T-helper 2 cell treated with Interferon-gamma antibody and Interleukin-4, amounts not matched to agents 100 ng/mL and 5 ng/mL, for 36 hours (primary cell): ENCODE measurements around the gene NXPH1. TPM values are rescaled to one million over a fixed set of nuclear protein-coding genes. Genes with fewer than 3 reads are reported as not detected.
"Not testable (repeated sequence)": the region's sequence is repeated elsewhere in the genome, so short reads cannot be mapped to it uniquely, and the experiment has no call there.

Experiments
- intact Hi-C: fragments of 100-400 bp; cut with micrococcal nuclease; formaldehyde crosslinking; loops from one replicate; pipeline ENCODE4 v1.15.1; 2023
- total RNA-seq: library from RNA; stranded (reverse); gene quantifications from 2 replicates; pipeline ENCODE4 v1.2.3, GENCODE V29; 2022

Gene NXPH1
- total RNA-seq, 1 donor from 2014 or later: not detected

DNA sequence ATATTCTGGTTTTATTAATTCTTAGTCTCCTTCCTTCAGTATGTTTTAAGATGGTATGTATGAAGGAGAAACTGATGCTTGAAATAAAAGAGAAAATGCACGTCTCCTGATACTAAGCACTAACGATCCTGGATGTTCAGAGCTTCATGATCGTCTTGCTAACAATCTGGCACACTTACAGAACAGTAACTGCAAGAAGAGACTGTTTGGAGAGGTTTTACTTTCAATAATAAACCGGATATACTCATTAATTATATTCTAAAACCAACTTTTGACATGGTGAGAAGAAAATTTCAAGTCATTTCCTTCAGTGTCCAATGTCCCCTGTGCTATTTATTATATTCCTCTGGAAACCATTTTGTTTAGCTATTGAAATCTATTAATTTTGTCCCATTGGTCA lies 251.0 kb downstream of the NXPH1 start:
- intact Hi-C loops: no loop called here

DNA sequence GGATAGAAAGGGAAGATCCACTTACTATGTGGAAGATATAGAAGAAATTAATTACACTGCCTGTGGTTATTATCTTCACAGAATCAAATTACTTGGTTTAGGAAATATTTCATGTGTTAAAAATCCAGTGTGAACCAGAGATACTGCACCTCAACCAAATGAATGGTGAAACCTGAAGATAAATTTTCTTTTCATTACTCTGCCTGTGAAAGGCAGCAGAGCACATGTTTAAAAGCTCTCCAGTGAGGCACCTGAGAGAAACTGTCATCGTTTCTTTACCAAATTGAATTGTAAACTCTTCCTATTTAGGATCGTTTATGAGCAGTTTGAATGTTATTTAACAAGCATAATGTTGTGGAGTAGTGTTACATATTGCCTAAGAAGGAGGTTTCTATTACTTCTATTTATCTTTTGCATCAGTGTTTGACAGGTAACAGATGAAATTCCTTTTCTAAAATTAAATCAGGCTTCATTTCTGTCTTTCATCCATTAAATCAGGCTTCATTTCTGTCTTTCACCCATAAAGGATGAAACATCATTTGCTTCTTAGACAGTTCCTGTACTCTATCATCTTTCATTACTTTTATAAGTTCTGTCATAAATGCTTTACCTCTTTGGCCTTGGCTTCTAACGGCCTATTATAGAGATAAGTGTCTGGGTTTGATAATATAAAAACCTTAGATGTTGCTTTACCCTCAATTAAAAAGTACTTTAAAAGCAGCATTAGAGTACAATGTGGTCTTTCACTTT lies 266.6 kb downstream of the NXPH1 start:
- intact Hi-C loops: no loop called here

GRCh38 chr7:8702807-8703206 lies 269.4 kb downstream of the NXPH1 start:
- intact Hi-C loops: no loop called here

DNA sequence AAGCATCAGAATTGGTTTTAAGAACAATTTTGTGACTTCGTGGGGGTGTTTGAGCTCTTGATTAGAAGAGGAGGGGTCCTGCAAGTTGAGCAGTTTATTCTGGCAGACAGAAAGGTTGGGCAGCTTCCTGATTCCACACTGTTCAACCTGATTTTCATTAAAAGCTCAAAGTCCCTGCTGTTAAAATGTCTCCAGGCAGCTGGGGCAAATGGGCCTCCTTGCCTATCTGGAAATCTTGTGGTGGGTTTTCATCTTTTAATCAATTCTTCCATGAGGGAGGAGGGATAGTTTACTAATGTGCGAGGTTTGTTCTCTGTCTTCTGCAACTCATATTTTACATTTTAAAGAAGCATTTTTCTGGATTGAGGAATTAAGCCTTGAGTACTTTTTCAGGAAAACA lies 276.7 kb downstream of the NXPH1 start:
- intact Hi-C loops: no loop called here

- intact Hi-C loops: no loop called here
Measured at GRCh38 chr7:8714791-8715190, 281.4 kb downstream of the NXPH1 start.

DNA sequence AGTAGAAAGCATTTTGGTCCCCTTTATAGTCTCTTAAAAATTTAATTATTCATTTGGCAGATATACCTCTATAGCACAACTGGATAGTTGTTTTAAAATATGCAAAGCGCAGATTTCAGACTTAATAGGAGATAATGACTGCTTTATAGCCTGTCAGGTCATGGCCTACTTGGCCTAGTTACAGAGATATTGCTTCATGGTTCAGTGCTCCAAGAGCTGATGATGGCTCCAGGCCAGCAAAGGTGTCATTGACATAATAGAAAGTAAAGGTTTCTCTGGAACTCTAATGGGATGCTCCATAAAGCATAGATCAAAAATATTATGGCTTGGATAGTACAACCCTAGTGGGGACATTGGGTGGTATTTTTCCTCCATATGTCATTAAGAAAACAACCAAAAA lies 285.7 kb downstream of the NXPH1 start:
- intact Hi-C loops: no loop called here

DNA sequence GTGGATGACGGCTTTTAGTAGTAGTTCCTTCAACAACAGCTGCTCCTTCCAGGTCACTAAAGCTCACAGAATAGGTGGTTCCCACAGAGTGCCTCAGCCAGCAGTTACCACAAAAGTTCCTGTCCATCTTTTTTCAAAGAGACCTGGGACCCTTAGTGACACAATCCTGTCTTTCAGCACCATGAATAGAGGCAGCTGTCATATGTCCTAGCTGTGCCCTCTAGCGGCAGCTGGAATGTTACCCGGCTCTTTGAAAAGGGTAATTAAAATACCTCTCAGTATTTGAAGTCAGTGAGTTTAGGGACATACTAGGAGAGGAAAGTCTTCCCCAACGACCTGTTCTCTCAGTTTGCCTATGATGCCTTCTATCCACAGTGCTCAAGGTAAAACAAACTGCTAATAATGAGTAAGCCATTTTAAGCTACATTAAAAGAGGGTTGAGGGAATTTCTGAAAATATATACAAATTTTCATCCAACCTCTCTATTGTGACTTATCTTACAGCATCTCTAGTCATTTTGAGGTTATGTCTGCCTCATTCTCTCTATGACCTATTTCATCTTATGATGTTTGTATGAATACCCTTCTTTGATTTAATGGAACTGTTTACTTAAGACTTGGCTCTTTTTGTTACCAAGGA lies 290.8 kb downstream of the NXPH1 start:
- intact Hi-C loops: loop anchor here (1.0 to 5.0 kb wide), 2 partner anchors 287 to 306 kb away; no protein-coding TSS in a partner anchor

GRCh38 chr7:8731756-8732155 lies 298.3 kb downstream of the NXPH1 start:
- intact Hi-C loops: not testable (repeated sequence)

- intact Hi-C loops: no loop called here
Measured at GRCh38 chr7:8739837-8740236, 306.4 kb downstream of the NXPH1 start.

- intact Hi-C loops: no loop called here
Measured at GRCh38 chr7:8742837-8743236, 309.4 kb downstream of the NXPH1 start.

DNA sequence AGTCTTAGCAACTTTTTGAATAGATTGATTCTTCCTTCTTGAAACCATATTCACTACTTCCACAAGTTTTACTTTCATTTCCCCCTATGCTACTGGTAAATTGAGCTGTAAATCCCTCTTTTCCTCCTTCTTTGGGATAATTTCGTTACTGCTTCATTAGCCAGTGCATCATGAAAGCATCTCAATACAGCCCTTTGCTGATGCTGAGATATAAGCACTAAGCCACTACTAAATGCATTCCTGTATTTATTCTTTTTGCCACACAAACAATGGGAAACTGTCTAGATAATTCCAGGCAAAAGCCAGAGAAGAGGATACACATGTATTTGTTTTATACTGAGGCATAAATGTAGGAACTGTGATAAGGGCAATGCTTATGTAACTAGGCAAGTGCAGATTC lies 313.9 kb downstream of the NXPH1 start:
- intact Hi-C loops: no loop called here

DNA sequence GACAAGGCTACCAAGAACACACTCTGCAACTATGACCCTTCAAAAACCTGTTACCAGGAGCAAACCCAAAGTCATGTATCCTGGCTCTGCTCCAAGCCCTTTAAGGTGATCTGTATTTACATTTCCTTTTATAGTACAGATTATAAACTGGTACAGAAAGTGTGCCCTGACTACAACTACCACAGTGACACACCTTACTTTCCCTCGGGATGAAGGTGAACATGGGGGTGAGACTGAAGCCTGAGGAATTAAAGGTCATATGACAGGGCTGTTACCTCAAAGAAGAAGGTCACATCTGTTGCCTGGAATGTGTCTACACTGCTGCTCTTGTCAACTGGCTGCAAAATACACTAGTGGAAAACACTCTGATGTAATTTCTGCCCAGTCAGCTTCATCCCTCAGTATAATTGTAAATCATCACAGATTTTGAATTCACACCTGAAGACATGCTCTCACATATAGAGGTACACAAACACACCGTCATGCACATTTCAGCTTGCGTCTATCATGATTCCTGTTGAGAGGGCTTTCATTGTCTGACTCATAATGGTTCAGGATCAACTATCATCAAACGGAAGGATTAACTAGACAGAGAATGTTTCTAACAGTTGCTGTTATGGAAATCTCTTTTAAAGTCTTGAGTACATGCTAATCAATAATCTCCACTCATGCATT lies 318.3 kb downstream of the NXPH1 start:
- intact Hi-C loops: no loop called here

DNA sequence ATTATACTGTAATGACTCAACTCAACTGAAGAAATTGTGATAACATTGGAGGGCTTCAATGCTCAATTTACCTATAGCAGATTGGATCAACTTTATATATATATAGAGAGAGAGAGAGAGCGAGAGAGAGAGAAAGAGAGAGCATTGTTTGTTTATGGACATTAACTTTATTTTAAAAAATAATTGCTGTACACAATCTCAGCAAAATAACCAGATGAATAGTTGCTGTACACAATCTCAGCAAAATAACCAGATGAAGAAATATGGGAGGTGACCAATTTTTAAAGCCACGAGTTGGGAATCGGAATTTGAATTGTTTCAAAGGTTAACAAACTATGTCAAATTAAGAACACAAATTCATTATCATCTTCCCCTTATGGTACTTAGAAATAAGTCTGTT lies 319.9 kb downstream of the NXPH1 start:
- intact Hi-C loops: no loop called here

GRCh38 chr7:8761731-8762130 lies 328.3 kb downstream of the NXPH1 start:
- intact Hi-C loops: no loop called here

GRCh38 chr7:8762803-8763202 lies 329.4 kb downstream of the NXPH1 start:
- intact Hi-C loops: no loop called here

DNA sequence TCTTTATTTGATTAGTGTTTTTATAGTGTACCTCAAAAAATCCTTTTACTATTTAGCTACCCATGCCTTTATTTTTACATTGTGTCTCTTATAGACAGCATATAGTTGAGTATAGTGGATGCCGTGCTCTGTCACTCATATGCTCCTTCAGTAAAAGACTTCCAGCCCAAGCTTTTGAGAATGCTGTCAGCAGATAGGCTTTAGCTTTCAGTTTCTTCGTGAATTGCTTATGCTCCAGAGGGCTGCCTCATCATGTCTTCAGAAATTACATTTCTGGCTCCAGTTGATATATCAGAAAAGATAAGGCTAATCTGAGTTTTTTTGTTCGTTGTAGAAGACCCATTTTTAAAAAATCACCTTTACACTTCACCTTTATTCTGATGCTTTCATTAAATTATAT lies 332.0 kb downstream of the NXPH1 start:
- intact Hi-C loops: no loop called here

DNA sequence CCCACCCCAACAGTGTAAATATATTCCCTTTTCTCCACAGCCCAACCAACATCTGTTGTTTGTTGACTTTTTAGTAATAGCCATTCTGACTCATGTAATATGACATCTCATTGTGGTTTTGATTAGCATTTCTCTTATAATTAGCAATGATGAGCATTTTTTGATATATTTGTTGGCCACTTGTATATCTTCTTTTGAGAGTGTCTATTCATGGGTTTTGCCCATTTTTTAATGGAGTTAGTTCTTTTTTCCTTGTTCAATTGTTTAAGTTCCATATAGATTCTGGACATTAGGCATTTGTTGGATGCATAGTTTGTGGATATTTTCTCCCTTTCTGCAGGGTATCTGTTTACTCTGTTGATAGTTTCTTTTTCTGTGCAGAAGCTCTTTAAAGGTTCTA lies 340.1 kb downstream of the NXPH1 start:
- intact Hi-C loops: no loop called here

- intact Hi-C loops: no loop called here
Measured at GRCh38 chr7:8778459-8778858, 345.1 kb downstream of the NXPH1 start.

DNA sequence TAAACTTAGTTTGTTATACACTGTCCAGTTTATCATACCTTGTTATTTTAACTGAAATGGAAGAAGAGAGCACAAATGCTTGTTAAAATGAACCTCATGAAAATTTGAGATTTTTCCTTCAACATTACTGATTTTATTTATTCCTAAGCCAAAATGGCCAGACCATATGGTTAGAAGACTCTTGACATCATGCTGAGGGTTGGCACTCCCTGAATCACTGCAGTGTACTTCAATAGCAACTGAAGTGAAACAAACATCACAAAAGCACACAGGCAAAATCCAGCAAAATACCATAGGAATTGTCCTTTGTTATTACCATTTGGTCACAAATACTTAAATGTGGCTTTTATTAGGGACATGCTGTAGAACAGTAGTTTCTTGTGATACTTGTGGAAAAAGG lies 347.8 kb downstream of the NXPH1 start:
- intact Hi-C loops: no loop called here

GRCh38 chr7:8783229-8783628 lies 349.8 kb downstream of the NXPH1 start:
- intact Hi-C loops: no loop called here

DNA sequence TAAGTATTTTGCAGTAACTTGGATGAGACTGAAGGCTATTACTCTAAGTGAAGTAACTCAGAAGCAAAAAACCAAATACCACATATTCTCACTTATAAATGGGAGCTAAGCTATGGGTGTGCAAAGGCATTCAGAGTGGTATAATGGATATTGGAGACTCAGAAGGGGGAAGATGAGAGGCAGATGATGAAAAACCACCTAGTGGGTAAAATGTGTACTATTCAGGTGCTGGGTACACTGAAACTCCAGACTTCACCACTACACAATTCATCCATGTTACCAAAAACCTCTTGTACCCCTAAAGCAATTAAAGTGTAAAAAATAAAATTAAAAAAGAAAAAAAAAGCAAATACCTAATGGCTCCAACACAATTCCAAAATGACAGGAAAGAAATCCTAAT lies 351.7 kb downstream of the NXPH1 start:
- intact Hi-C loops: no loop called here

GRCh38 chr7:8800986-8801385 lies 367.6 kb downstream of the NXPH1 start:
- intact Hi-C loops: no loop called here
